A549 (cell line): ENCODE results near the gene ARHGEF4.

Experiments
- CHD2 ChIP-seq: fragments of 150-350 bp; IDR thresholded peaks from 2 replicates; pipeline ENCODE4 v1.6.1; 2014; ENCODE audit warnings: low read length; ENCODE audit not compliant: partially characterized antibody
- CHD4 ChIP-seq: fragments of 200-600 bp; sonication (generic); IDR thresholded peaks from 2 replicates; pipeline ENCODE4 v1.6.1; 2016; ENCODE audit warnings: antibody characterized with exemption, mild to moderate bottlenecking, borderline replicate concordance
- EP300 ChIP-seq, 2 experiments: fragments of >200 bp; sonication (Bioruptor Twin); formaldehyde crosslinking; IDR thresholded peaks; 2 replicates in 1 of 2; 3 replicates in 1 of 2; pipeline ENCODE4 v1.6.1; 2016 to 2017
- HDAC2 ChIP-seq: fragments of 200-600 bp; sonication (generic); IDR thresholded peaks from 2 replicates; pipeline ENCODE4 v1.6.1; 2016
- POLR2A ChIP-seq: IDR thresholded peaks from 2 replicates; pipeline ENCODE4 v1.6.1; 2012; ENCODE audit warnings: mild to moderate bottlenecking, low read length
- RFX5 ChIP-seq: fragments of 450-650 bp; IDR thresholded peaks from 2 replicates; pipeline ENCODE4 v1.7.1; 2014; ENCODE audit warnings: antibody characterized with exemption, mild to moderate bottlenecking, moderate library complexity
- RNF2 ChIP-seq: fragments of 200-600 bp; sonication (generic); IDR thresholded peaks from 2 replicates; pipeline ENCODE4 v1.6.1; 2016; ENCODE audit warnings: low read depth, mild to moderate bottlenecking, antibody characterized with exemption, moderate library complexity, borderline replicate concordance
- SMC3 ChIP-seq: fragments of >200 bp; sonication (Bioruptor Twin); formaldehyde crosslinking; IDR thresholded peaks from 3 replicates; pipeline ENCODE4 v1.6.1; 2018; ENCODE audit warnings: inconsistent platforms
- ZSCAN20 ChIP-seq: fragments of 250-450 bp; sonication (Bioruptor Pico); IDR thresholded peaks from 2 replicates; pipeline ENCODE4 v1.8.0; 2022; ENCODE audit warnings: mild to moderate bottlenecking, moderate library complexity
- TF ChIP-seq, protein P1 (sequence below): fragments of >200 bp; sonication (Bioruptor Twin); formaldehyde crosslinking; IDR thresholded peaks from 3 replicates; pipeline ENCODE4 v1.5.1; 2016
- TF ChIP-seq, protein P2 (sequence below): fragments of 450-650 bp; IDR thresholded peaks from 2 replicates; pipeline ENCODE4 v1.6.1; 2014; ENCODE audit warnings: antibody characterized with exemption
- TF ChIP-seq, protein P3 (sequence below): fragments of 200-600 bp; sonication (generic); IDR thresholded peaks from 2 replicates; pipeline ENCODE4 v1.6.1; 2016; ENCODE audit warnings: antibody characterized with exemption, mild to moderate bottlenecking, moderate library complexity
- TF ChIP-seq, protein P4 (sequence below): IDR thresholded peaks from 2 replicates; pipeline ENCODE4 v1.6.1; 2012

DNA sequence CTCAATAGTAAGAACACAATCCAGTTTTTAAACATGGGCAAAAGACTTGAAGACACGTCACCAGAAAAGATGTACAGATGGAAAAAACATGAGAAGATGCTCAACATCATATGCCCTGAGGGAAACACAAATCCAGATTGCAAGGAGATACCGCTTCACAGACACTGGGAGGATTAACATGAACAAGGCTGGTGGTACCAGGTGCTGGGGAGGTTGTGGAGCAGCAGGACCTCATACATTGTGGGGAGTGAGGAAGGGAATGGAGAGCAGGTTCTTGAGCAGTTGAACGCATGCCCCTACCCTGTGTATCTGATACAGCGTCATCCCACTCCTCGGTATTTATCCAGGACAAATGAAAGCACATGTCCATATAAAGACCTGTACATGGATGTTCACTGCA, 72.1 kb downstream of the ARHGEF4 start:
- TF ChIP-seq POLR2A: no peak
- TF ChIP-seq, protein P1, sequence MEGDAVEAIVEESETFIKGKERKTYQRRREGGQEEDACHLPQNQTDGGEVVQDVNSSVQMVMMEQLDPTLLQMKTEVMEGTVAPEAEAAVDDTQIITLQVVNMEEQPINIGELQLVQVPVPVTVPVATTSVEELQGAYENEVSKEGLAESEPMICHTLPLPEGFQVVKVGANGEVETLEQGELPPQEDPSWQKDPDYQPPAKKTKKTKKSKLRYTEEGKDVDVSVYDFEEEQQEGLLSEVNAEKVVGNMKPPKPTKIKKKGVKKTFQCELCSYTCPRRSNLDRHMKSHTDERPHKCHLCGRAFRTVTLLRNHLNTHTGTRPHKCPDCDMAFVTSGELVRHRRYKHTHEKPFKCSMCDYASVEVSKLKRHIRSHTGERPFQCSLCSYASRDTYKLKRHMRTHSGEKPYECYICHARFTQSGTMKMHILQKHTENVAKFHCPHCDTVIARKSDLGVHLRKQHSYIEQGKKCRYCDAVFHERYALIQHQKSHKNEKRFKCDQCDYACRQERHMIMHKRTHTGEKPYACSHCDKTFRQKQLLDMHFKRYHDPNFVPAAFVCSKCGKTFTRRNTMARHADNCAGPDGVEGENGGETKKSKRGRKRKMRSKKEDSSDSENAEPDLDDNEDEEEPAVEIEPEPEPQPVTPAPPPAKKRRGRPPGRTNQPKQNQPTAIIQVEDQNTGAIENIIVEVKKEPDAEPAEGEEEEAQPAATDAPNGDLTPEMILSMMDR: no peak
- no peak for TF ChIP-seq RFX5
- TF ChIP-seq, protein P2, sequence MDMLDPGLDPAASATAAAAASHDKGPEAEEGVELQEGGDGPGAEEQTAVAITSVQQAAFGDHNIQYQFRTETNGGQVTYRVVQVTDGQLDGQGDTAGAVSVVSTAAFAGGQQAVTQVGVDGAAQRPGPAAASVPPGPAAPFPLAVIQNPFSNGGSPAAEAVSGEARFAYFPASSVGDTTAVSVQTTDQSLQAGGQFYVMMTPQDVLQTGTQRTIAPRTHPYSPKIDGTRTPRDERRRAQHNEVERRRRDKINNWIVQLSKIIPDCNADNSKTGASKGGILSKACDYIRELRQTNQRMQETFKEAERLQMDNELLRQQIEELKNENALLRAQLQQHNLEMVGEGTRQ: no peak
- no peak for TF ChIP-seq ZSCAN20 (CRISPR knock-in tag)
- no peak for TF ChIP-seq RNF2
- TF ChIP-seq HDAC2: no peak
- no peak for TF ChIP-seq SMC3
- TF ChIP-seq, protein P3, sequence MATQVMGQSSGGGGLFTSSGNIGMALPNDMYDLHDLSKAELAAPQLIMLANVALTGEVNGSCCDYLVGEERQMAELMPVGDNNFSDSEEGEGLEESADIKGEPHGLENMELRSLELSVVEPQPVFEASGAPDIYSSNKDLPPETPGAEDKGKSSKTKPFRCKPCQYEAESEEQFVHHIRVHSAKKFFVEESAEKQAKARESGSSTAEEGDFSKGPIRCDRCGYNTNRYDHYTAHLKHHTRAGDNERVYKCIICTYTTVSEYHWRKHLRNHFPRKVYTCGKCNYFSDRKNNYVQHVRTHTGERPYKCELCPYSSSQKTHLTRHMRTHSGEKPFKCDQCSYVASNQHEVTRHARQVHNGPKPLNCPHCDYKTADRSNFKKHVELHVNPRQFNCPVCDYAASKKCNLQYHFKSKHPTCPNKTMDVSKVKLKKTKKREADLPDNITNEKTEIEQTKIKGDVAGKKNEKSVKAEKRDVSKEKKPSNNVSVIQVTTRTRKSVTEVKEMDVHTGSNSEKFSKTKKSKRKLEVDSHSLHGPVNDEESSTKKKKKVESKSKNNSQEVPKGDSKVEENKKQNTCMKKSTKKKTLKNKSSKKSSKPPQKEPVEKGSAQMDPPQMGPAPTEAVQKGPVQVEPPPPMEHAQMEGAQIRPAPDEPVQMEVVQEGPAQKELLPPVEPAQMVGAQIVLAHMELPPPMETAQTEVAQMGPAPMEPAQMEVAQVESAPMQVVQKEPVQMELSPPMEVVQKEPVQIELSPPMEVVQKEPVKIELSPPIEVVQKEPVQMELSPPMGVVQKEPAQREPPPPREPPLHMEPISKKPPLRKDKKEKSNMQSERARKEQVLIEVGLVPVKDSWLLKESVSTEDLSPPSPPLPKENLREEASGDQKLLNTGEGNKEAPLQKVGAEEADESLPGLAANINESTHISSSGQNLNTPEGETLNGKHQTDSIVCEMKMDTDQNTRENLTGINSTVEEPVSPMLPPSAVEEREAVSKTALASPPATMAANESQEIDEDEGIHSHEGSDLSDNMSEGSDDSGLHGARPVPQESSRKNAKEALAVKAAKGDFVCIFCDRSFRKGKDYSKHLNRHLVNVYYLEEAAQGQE: no peak
- TF ChIP-seq, protein P4, sequence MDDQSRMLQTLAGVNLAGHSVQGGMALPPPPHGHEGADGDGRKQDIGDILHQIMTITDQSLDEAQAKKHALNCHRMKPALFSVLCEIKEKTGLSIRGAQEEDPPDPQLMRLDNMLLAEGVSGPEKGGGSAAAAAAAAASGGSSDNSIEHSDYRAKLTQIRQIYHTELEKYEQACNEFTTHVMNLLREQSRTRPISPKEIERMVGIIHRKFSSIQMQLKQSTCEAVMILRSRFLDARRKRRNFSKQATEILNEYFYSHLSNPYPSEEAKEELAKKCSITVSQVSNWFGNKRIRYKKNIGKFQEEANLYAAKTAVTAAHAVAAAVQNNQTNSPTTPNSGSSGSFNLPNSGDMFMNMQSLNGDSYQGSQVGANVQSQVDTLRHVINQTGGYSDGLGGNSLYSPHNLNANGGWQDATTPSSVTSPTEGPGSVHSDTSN: no peak
- TF ChIP-seq CHD2: no peak
- no peak for TF ChIP-seq CHD4
- no peak for TF ChIP-seq EP300 (IDR thresholded peaks at IDR 0.05)
